Endodermal cell (in vitro differentiated cells): ENCODE data around the gene TCOF1. TPM values are rescaled to one million over a fixed set of nuclear protein-coding genes. Genes with fewer than 3 reads are reported as not detected.

ENCODE experiments used
- DNase-seq: peaks from one replicate; pipeline ENCODE4 v3.0.0-alpha.2; 2017
- H3K27ac ChIP-seq: 2 replicates; pipeline ENCODE4 v1.5.1; 2013; ENCODE audit warnings: mild to moderate bottlenecking, low read depth, low read length, moderate library complexity
- H3K27me3 ChIP-seq: 2 replicates; pipeline ENCODE4 v1.6.1; 2013; ENCODE audit warnings: mild to moderate bottlenecking, low read length, moderate library complexity; ENCODE audit not compliant: insufficient read depth, control insufficient read depth, poor library complexity, severe bottlenecking
- H3K36me3 ChIP-seq: 2 replicates; pipeline ENCODE4 v1.7.0; 2013; ENCODE audit warnings: mild to moderate bottlenecking, low read length, moderate library complexity; ENCODE audit not compliant: control insufficient read depth, insufficient read depth
- H3K4me1 ChIP-seq: one replicate; pipeline ENCODE4 v1.7.0; 2013; ENCODE audit warnings: low read length; ENCODE audit not compliant: control insufficient read depth, insufficient read depth
- H3K4me3 ChIP-seq: 2 replicates; pipeline ENCODE4 v1.5.1; 2013; ENCODE audit warnings: mild to moderate bottlenecking, low read length, moderate library complexity
- H3K9ac ChIP-seq: 2 replicates; pipeline ENCODE4 v1.6.1; 2013; ENCODE audit warnings: mild to moderate bottlenecking, low read length, moderate library complexity; ENCODE audit not compliant: poor library complexity, severe bottlenecking; ENCODE audit errors: extremely low read depth
- H3K9me3 ChIP-seq: 2 replicates; pipeline ENCODE4 v1.6.1; 2013; ENCODE audit warnings: mild to moderate bottlenecking, low read length, moderate library complexity; ENCODE audit not compliant: control insufficient read depth
- H3K27ac Mint-ChIP-seq: 2 replicates; pipeline ENCODE4 v1.8.0; 2020; ENCODE audit warnings: mixed read lengths
- H3K27me3 Mint-ChIP-seq: 2 replicates; pipeline ENCODE4 v1.8.0; 2021; ENCODE audit warnings: mild to moderate bottlenecking, mixed read lengths; ENCODE audit not compliant: insufficient read depth
- H3K36me3 Mint-ChIP-seq: 2 replicates; pipeline ENCODE4 v1.8.0; 2020; ENCODE audit warnings: low read depth, mixed read lengths
- H3K4me1 Mint-ChIP-seq: 2 replicates; pipeline ENCODE4 v1.8.0; 2020; ENCODE audit warnings: mixed read lengths
- H3K4me3 Mint-ChIP-seq: 2 replicates; pipeline ENCODE4 v1.8.0; 2020; ENCODE audit warnings: mild to moderate bottlenecking, moderate library complexity, mixed read lengths
- H3K9me3 Mint-ChIP-seq: 2 replicates; pipeline ENCODE4 v1.8.0; 2020; ENCODE audit warnings: mild to moderate bottlenecking, mixed read lengths
- CTCF ChIP-seq: fragments of 200-600 bp; sonication (generic); conservative IDR thresholded peaks from 2 replicates; pipeline ENCODE4 v1.5.0; 2021; ENCODE audit warnings: antibody characterized with exemption, mild to moderate bottlenecking
- WGBS, 2 experiments: methylation state at CpG; one replicate each; pipeline versions ENCODE4 v1.1.5 to v1.1.7; 2013; ENCODE audit warnings: missing lambda C conversion rate in 2 of 2, mixed read lengths in 1 of 2; ENCODE audit not compliant: insufficient coverage in 1 of 2, insufficient read length in 1 of 2; 5-methylcytosine and 5-hydroxymethylcytosine counted together
- total RNA-seq, 2 donors: library from RNA; stranded (reverse); fragmentation: NEBNext Ultra II Directional in 1 of 2; extraction: Animal tissue kit (Norgen Biotek cat#: 25700) in 1 of 2; gene quantifications; 2 replicates in 1 of 2; 3 replicates in 1 of 2; pipeline ENCODE4 v1.2.1, GENCODE V29; 2021

TCOF1 gene
- total RNA-seq, 2 donors from 2014 or later: 88.8 to 107 TPM

DNA sequence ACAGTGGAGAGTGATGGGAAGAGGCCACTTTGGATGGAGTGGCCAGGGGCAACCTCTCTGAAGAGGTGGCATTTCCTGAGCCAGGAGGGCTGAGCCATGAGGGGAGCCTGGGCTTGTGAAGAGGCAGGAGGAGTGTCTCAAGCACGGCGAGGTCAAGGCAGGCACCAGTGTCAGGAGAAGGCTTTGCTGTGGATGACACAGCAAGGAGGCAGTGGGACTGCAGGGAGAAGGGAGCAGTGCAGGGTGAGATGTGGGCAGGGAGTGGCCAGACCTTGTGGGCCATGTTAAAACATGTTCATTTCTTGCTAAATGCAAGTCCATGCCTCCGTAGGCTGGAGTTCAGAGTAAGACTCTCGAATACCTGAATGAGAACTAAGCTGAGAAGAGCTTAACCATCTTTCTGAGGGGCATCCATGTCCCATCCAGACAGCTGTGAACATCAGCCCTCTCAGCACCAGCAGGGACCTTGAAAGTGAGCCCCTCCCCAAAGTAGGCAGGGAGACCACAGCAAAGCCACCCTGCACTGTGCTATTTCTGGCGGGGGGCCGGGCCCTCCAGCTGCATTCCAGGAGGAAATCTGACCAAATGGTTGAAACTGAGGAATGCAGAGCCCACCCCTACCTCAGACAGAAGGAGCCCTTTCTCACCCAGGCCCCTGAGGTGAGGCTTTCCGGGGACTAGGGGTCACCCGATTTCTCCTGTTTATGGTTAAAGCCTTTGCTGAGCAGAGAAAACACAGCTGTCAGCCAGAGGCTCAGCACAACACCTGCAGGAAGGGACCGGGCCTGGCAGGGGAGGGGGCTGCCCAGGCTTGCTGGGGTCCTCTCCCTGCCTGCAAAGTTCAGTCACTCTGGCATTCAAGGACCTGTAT, 38.6 kb upstream of the TCOF1 start:
- Mint-ChIP-seq H3K4me3 (no peak overlapping the region), H3K9me3 (no peaks in the 10 kb centered on the region), H3K4me1 (peaks cover 13% of the 10 kb centered on the region), H3K27me3 (peaks cover 5% of the 10 kb centered on the region), H3K36me3 (no peaks in the 10 kb centered on the region), H3K27ac (peak overlapping the region; percentile 16)
- Histone ChIP-seq H3K36me3 (no peaks in the 10 kb centered on the region), H3K9me3 (no peaks in the 10 kb centered on the region), H3K27ac (peak overlapping the region; percentile 25), H3K27me3 (no peaks in the 10 kb centered on the region), H3K9ac (no peak overlapping the region), H3K4me1 (no peaks in the 10 kb centered on the region), H3K4me3 (no peak overlapping the region)
- TF ChIP-seq CTCF: no peak
- no peak for DNase-seq
- 69 to 85% methylated on average over 6 to 9 of the region's 9 CpGs for WGBS, 2 experiments

DNA sequence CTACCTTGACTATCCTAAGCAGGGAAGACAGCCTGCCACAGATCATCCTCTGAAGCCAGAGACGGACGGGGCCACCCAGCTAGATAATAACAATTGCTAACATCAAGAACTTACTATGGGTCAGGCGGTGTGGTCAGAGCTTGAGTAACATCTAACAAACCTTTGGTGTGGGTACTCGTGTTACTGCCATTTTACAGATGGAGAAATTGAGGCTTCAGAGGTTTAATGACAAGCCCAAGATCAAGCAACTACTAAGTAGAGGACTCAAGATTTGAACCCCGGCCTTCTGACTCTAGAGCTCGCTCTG, 38.1 kb upstream of the TCOF1 start:
- no peak for DNase-seq
- H3K9ac ChIP-seq: no peak overlapping the region

DNA sequence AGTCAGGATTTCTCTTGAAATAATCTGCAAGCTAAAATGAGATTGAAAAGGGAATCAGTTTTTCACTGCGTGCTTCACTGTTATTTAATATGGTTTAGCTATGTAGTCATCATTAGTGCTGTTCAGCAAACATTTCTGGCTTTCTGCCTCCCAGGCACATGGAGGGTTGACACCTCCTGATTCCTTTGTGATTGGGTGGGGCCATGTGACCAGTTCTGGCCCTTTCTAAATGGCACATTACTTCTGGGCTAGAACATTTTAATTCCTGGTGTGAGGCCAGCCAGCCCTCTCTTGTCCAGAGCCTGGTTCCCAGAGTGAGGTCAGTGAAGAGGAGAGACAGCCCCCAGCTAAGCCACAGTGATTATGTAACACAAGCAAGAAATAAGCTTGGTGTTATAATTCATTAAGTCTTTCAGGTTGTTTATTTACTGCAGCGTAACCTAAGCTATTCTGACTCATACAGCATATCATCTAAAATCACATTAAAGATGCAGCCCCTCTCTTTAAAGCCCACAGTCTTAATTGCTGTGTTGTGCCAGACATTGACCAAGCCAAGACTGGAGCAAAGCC, 37.4 kb upstream of the TCOF1 start:
- no peak for TF ChIP-seq CTCF
- H3K9me3 ChIP-seq: no peaks in the 10 kb centered on the region
- Mint-ChIP-seq H3K9me3 (no peaks in the 10 kb centered on the region), H3K4me3 (no peak overlapping the region), H3K27ac (no peak overlapping the region), H3K36me3 (no peaks in the 10 kb centered on the region), H3K27me3 (peaks cover 5% of the 10 kb centered on the region), H3K4me1 (peaks cover 13% of the 10 kb centered on the region)
- no peaks in the 10 kb centered on the region for H3K36me3 ChIP-seq
- no peak for DNase-seq
- H3K27ac ChIP-seq: no peak overlapping the region
- H3K27me3 ChIP-seq: no peaks in the 10 kb centered on the region
- WGBS, 2 experiments: 71 to 96% methylated on average over 1 to 2 of the region's 2 CpGs
- no peak overlapping the region for H3K9ac ChIP-seq
- no peaks in the 10 kb centered on the region for H3K4me1 ChIP-seq
- no peak overlapping the region for H3K4me3 ChIP-seq

More for the DNA sequence above, 38.1 kb upstream of the TCOF1 start:
- WGBS, 2 experiments: 89 to 95% methylated on average over 2 to 6 of the region's 6 CpGs
- Histone ChIP-seq H3K27me3 (no peaks in the 10 kb centered on the region), H3K9me3 (no peaks in the 10 kb centered on the region), H3K27ac (no peak overlapping the region), H3K4me3 (no peak overlapping the region), H3K4me1 (no peaks in the 10 kb centered on the region), H3K36me3 (no peaks in the 10 kb centered on the region)
- TF ChIP-seq CTCF: no peak
- Mint-ChIP-seq H3K9me3 (no peaks in the 10 kb centered on the region), H3K27ac (no peak overlapping the region), H3K4me1 (peaks cover 13% of the 10 kb centered on the region), H3K36me3 (no peaks in the 10 kb centered on the region), H3K27me3 (peaks cover 5% of the 10 kb centered on the region), H3K4me3 (no peak overlapping the region)
